Activated CD4-positive, alpha-beta memory T cell treated with anti-CD3 and anti-CD28 coated beads, Interleukin-2, amount 10 ng/mL, durations not matched to agents 7 days and 5 days (primary cell): Measurements from ENCODE around the gene CYB5D1. TPM values are rescaled to one million over a fixed set of nuclear protein-coding genes. Genes with fewer than 3 reads are reported as not detected.

ENCODE experiments used
- CTCF ChIA-PET: fragments of 350-600 bp; sonication (Branson Sonifier 250); formaldehyde crosslinking; loops from one replicate; lab custom pipeline; 2021; ENCODE audit warnings: antibody characterized with exemption, inconsistent platforms; lab: Charles Lee
- POLR2A ChIA-PET: fragments of 350-600 bp; sonication (Branson Sonifier 250); formaldehyde crosslinking; loops from one replicate; lab custom pipeline; 2021; ENCODE audit warnings: antibody characterized with exemption; lab: Charles Lee
- DNase-seq: peaks from one replicate; pipeline ENCODE4 v3.0.0-alpha.2; 2020
- H3K27ac Mint-ChIP-seq: one replicate; pipeline ENCODE4 v1.8.0; 2021; ENCODE audit warnings: mild to moderate bottlenecking, mixed read lengths
- H3K27me3 Mint-ChIP-seq: one replicate; pipeline ENCODE4 v1.8.0; 2021; ENCODE audit warnings: mixed read lengths
- H3K36me3 Mint-ChIP-seq: one replicate; pipeline ENCODE4 v1.8.0; 2021; ENCODE audit warnings: low read depth, mixed read lengths
- H3K4me1 Mint-ChIP-seq: one replicate; pipeline ENCODE4 v1.8.0; 2021; ENCODE audit warnings: mixed read lengths
- H3K4me3 Mint-ChIP-seq: one replicate; pipeline ENCODE4 v1.8.0; 2021; ENCODE audit warnings: mild to moderate bottlenecking, mixed read lengths
- H3K9me3 Mint-ChIP-seq: one replicate; pipeline ENCODE4 v1.8.0; 2021; ENCODE audit warnings: mixed read lengths
- total RNA-seq, 2 experiments: library from RNA; stranded (reverse); gene quantifications; one replicate each; pipeline ENCODE4 v1.2.3, GENCODE V29; 2021

Gene CYB5D1
- total RNA-seq, 2 experiments from 2014 or later: 5.3 to 7.5 TPM

DNA sequence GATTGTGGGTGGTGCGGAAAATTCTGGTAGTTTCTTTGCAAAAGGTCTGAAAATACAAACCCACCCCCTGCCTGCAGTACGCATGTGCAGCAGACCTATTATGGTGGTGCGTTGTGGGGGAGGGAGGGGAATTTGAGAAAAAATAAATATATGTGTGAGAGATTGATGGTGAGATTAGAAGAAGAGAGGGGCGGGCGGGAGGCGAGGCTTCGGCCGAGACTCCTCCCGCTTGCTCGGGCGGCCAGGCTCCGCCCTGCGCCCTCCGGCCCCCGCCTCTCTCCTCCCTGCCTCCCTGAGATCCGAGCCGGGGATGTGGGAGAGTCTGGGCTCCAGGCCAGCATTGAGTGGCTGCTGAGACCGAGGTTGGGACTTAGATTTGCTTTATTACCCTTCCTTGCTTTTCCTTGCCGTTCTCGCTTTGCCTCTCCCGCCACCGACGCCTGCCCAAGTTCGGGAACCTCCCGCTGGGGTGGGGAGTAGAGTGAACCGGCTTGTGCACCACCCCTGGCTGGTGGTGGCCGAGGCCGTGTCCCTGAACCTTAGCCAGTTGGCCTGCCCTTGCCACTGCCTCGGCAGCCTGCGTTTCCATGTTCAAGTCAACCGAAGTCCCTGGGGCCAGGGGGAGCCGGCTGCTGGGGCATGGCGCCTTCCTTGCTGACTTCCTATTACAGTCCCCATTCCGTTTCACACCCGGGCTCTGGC lies 29.8 kb downstream of the CYB5D1 start:
- Mint-ChIP-seq H3K4me3 (no peak overlapping the region), H3K36me3 (peaks cover 27% of the 10 kb centered on the region), H3K9me3 (no peaks in the 10 kb centered on the region), H3K27me3 (no peaks in the 10 kb centered on the region), H3K4me1 (peaks cover 3% of the 10 kb centered on the region), H3K27ac (no peak overlapping the region)
- DNase-seq: peak; percentile 91
- ChIA-PET CTCF (no interaction called here), POLR2A (interaction anchor here (1.0 to 1.5 kb wide), 2 partner anchors 31 to 44 kb away, joined by 3 read pairs; partner anchors contain the start of gene NAA38)

DNA sequence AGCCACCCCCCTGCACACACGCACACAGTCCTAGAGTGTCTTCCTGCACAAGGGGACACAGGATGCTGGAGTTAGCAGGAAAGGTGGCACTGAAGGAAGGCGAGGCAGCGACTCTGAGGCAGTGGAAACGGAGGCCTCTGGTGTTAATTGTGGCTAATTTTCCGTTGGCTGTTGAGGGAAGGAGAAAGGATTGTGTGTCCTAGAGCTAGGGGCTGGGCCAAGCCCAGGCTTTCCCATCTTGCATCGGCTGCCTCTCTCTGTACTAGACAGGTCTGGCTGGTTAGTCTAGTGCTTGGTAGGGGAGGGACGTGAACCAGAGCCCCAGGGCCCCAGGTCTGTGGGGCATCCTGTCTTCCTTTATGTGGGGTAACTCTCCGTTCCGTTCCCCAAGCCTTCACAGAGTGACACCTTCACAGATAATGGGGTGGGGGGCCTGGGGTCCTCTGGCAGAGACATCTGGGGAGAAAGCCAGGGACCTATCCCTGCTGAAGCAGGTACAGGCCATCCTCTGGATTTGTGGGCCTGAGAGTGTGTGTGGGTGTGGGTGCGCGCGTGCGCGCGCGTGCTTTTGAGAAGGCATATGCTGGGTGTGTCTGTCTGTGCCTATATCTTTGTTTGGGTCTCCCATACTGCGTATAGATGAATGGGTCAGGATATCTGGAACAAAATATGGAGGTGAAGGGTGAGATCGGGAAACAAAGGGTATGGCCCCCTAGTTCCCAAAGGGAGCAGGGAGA lies 30.5 kb downstream of the CYB5D1 start, which contains the start of gene CHD3:
CHD3 (plus strand) TSS at position 606 of the 737 bp plus-strand sequence. CDS start 212 bp downstream, outside the sequence.
- DNase-seq: peak; percentile 52
- ChIA-PET POLR2A (interaction anchor here (0.6 to 1.5 kb wide), 4 partner anchors 10 to 45 kb away, joined by 3 read pairs; partner anchors contain the start of genes NAA38 and RNF227), CTCF (no interaction called here)
- H3K9me3 Mint-ChIP-seq: no peaks in the 10 kb centered on the region
- H3K4me3 Mint-ChIP-seq: no peak within 1 kb of the TSS
- no peaks in the 10 kb centered on the region for H3K27me3 Mint-ChIP-seq
- H3K27ac Mint-ChIP-seq: no peak within 1 kb of the TSS
- peaks cover 30% of the 10 kb centered on the region for H3K36me3 Mint-ChIP-seq
- peaks cover 3% of the 10 kb centered on the region for H3K4me1 Mint-ChIP-seq

DNA sequence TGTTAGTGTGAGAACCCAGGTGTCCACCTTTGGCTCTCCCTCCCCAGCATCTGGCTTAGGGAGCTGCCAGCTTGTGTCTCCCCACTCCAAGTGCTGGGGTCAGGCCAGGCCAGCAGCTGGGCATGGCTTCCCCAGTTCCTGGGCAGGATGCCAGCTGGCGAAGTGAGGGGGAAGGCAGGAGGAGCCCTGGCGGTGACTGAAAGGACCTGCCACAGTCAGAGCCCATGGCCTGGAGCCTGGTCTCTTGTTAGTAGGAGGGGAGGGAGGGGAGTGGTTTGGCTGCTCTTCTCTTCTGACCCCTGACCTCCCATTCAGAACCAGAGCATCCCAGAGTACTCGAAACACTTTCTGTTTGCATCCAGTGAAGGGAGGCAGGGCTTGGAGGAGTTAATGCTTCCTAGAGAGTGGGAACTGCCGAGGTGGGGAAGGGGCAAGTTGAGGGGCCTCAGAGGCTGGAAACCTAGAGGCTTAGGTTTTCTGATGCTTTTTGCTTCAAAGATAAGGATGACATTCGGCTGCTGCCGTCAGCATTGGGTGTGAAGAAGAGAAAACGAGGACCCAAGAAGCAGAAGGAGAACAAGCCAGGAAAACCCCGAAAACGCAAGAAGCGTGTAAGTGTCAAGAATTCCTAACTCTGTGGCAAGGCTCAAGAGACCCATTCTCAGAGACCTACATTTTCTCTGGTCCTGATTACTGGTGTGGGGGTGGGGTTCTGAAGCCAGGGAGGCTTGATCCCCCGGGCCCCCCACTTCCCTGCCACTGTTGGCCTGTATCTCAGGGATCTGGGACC lies 31.6 kb downstream of the CYB5D1 start:
- DNase-seq: peak; percentile 33
- no peaks in the 10 kb centered on the region for H3K9me3 Mint-ChIP-seq
- H3K27me3 Mint-ChIP-seq: no peaks in the 10 kb centered on the region
- H3K4me1 Mint-ChIP-seq: peaks cover 2% of the 10 kb centered on the region
- H3K27ac Mint-ChIP-seq: no peak overlapping the region
- ChIA-PET CTCF (no interaction called here), POLR2A (interaction anchor here (0.9 to 1.5 kb wide), 2 partner anchors 26 to 32 kb away, joined by 3 read pairs; partner anchors contain the start of genes NAA38 and RNF227)
- H3K36me3 Mint-ChIP-seq: peaks cover 41% of the 10 kb centered on the region
- H3K4me3 Mint-ChIP-seq: no peak overlapping the region

DNA sequence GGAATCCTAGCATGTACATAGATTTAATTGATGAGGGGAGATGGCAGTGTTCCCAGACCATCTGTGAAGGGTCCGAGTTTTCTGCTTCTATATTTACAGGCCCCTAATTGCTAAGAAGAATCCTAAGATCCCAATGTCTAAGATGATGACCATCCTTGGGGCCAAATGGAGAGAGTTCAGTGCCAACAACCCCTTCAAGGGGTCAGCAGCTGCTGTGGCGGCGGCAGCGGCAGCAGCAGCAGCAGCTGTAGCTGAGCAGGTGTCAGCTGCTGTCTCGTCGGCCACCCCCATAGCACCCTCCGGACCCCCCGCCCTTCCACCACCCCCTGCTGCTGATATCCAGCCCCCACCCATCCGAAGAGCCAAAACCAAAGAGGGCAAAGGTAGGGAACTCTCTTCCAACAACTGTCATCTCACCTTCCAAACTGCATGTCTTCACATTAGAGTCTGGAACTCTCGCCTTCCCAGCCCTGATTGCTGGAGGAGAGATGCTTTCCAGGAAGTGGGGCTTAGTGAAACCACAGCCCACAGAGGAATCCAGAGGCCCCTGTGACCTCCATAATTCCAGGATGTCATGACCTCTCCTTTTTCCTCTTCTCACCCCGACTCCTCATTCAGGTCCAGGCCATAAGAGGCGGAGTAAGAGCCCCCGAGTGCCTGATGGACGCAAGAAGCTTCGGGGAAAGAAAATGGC lies 35.5 kb downstream of the CYB5D1 start:
- no peaks in the 10 kb centered on the region for H3K27me3 Mint-ChIP-seq
- ChIA-PET CTCF (no interaction called here), POLR2A (no interaction called here)
- H3K9me3 Mint-ChIP-seq: no peaks in the 10 kb centered on the region
- H3K4me1 Mint-ChIP-seq: peaks cover 5% of the 10 kb centered on the region
- peaks cover 74% of the 10 kb centered on the region for H3K36me3 Mint-ChIP-seq
- no peak overlapping the region for H3K27ac Mint-ChIP-seq
- no peak for DNase-seq
- no peak overlapping the region for H3K4me3 Mint-ChIP-seq

DNA sequence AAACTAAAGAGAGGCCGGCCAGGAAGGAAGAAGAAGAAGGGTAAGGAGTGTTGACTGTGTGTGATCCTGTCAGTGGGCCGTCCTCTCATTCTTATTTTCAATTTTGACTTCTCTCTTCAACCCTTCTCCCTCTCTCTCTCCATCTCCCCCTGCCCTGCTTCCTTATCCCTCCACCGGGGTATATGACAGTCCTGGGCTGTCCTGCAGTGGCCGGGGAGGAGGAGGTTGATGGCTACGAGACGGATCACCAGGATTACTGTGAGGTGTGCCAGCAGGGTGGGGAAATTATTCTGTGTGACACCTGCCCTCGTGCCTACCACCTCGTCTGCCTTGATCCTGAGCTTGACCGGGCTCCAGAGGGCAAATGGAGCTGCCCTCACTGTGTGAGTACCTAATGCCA lies 36.4 kb downstream of the CYB5D1 start:
- no peak for DNase-seq
- ChIA-PET POLR2A (no interaction called here), CTCF (no interaction called here)
- H3K27me3 Mint-ChIP-seq: no peaks in the 10 kb centered on the region
- H3K27ac Mint-ChIP-seq: no peak overlapping the region
- no peak overlapping the region for H3K4me3 Mint-ChIP-seq
- H3K4me1 Mint-ChIP-seq: peaks cover 5% of the 10 kb centered on the region
- H3K36me3 Mint-ChIP-seq: peaks cover 82% of the 10 kb centered on the region
- no peaks in the 10 kb centered on the region for H3K9me3 Mint-ChIP-seq

DNA sequence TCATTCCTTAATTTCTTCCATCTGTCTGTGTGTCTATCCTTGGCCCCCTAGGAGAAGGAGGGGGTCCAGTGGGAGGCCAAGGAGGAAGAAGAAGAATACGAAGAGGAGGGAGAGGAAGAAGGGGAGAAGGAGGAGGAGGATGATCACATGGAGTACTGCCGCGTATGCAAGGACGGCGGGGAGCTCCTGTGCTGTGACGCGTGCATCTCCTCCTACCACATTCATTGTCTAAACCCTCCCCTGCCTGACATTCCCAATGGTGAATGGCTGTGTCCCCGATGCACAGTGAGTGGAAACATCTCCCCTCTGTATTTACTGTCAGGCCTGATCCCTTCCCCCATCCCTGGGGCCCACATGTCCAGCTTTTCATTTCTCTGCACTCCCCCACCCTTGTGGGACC lies 37.1 kb downstream of the CYB5D1 start:
- no peaks in the 10 kb centered on the region for H3K27me3 Mint-ChIP-seq
- H3K4me3 Mint-ChIP-seq: no peak overlapping the region
- peaks cover 83% of the 10 kb centered on the region for H3K36me3 Mint-ChIP-seq
- H3K9me3 Mint-ChIP-seq: no peaks in the 10 kb centered on the region
- H3K4me1 Mint-ChIP-seq: peaks cover 5% of the 10 kb centered on the region
- ChIA-PET POLR2A (no interaction called here), CTCF (interaction anchor here (1.2 kb wide), 1 partner anchor 96 kb away, joined by 3 read pairs; no protein-coding TSS in a partner anchor)
- H3K27ac Mint-ChIP-seq: peak overlapping the region; percentile 32
- DNase-seq: no peak

DNA sequence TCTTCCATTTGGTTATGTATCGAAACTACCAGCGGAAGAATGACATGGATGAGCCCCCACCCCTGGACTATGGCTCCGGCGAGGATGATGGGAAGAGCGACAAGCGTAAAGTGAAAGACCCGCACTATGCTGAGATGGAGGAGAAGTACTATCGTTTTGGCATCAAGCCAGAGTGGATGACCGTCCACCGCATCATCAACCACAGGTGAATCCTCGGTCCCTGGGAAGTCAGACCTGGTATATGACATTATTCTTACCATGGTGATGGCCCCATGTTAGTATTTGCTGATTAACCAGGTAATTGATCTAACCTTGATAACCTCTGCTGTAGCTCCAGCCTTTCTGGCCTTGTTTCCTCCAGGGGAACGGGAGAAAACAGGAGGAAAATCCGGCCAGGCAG lies 39.3 kb downstream of the CYB5D1 start:
- ChIA-PET CTCF (interaction anchor here (1.1 to 2.5 kb wide), 4 partner anchors 34 to 144 kb away, joined by 3 to 13 read pairs (median 6); partner anchors contain the start of gene NAA38), POLR2A (no interaction called here)
- H3K4me1 Mint-ChIP-seq: peaks cover 5% of the 10 kb centered on the region
- peaks cover 84% of the 10 kb centered on the region for H3K36me3 Mint-ChIP-seq
- no peak overlapping the region for H3K27ac Mint-ChIP-seq
- DNase-seq: no peak
- no peaks in the 10 kb centered on the region for H3K9me3 Mint-ChIP-seq
- no peak overlapping the region for H3K4me3 Mint-ChIP-seq
- H3K27me3 Mint-ChIP-seq: no peaks in the 10 kb centered on the region

DNA sequence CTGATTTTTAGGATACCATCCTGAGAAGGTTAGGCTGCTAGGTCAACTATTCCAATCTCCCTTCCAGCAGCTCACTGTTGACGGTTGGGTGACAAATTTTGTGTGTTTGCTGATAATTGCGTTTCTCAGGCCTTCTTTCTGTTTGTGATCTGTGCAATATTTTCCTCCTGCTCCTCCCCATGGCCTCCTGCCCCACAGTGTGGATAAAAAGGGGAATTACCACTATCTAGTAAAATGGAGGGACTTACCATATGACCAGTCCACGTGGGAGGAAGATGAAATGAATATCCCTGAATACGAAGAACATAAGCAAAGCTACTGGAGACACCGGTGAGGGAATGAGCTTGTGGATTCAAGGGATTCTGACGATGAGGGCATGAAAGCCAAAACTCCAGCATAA lies 40.0 kb downstream of the CYB5D1 start:
- H3K36me3 Mint-ChIP-seq: peaks cover 88% of the 10 kb centered on the region
- no peak for DNase-seq
- POLR2A ChIA-PET: interaction anchor here (1.1 to 1.2 kb wide), 2 partner anchors 9 to 12 kb away, joined by 3 read pairs; partner anchors contain the start of gene CHD3
- no peak overlapping the region for H3K4me3 Mint-ChIP-seq
- no peaks in the 10 kb centered on the region for H3K9me3 Mint-ChIP-seq
- CTCF ChIA-PET: interaction anchor here (0.6 to 2.5 kb wide), 6 partner anchors 23 to 143 kb away, joined by 3 to 13 read pairs (median 4); partner anchors contain the start of gene NAA38
- peaks cover 5% of the 10 kb centered on the region for H3K4me1 Mint-ChIP-seq
- H3K27ac Mint-ChIP-seq: no peak overlapping the region
- no peaks in the 10 kb centered on the region for H3K27me3 Mint-ChIP-seq

DNA sequence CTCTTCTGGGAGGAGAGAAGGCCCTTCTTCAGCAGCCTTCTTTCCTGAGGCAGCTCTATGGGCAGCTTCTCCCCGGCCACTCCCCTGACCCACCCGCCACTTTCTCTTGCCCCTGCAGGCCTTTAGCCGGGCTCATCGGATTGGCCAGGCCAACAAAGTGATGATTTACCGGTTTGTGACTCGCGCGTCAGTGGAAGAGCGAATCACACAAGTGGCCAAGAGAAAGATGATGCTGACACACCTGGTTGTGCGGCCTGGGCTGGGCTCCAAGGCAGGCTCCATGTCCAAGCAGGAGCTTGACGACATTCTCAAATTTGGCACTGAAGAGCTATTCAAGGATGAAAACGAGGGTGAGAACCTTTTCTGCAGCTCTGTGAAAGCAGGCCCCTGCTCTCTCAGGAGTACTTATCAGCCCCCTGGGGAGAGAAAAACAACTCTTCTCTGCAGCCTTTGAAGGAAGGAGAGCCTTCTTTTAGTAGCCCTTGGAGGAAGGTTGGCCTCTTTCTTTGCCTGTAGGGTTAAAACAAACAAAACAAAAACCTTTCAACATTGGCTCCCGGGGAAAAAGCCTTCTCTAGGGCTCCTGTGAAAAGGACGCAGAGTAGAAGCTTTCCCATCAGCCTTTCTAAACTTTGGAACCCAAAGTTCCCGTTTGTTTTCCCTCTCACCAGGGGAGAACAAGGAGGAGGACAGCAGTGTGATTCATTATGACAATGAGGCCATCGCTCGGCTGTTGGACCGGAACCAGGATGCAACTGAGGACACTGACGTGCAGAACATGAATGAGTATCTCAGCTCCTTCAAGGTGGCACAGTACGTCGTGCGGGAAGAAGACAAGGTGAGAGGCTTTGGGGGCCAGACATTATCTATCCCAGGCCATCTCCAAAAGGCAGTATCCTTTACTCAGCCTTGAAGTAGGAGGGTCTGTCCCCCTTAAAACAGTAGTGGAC lies 45.6 kb downstream of the CYB5D1 start:
- no peak overlapping the region for H3K4me3 Mint-ChIP-seq
- H3K4me1 Mint-ChIP-seq: no peaks in the 10 kb centered on the region
- H3K9me3 Mint-ChIP-seq: no peaks in the 10 kb centered on the region
- no peak overlapping the region for H3K27ac Mint-ChIP-seq
- no peak for DNase-seq
- ChIA-PET CTCF (interaction anchor here (1.5 to 1.7 kb wide), 2 partner anchors 10 to 86 kb away, joined by 3 to 6 read pairs; no protein-coding TSS in a partner anchor), POLR2A (no interaction called here)
- H3K27me3 Mint-ChIP-seq: no peaks in the 10 kb centered on the region
- peaks cover 91% of the 10 kb centered on the region for H3K36me3 Mint-ChIP-seq

DNA sequence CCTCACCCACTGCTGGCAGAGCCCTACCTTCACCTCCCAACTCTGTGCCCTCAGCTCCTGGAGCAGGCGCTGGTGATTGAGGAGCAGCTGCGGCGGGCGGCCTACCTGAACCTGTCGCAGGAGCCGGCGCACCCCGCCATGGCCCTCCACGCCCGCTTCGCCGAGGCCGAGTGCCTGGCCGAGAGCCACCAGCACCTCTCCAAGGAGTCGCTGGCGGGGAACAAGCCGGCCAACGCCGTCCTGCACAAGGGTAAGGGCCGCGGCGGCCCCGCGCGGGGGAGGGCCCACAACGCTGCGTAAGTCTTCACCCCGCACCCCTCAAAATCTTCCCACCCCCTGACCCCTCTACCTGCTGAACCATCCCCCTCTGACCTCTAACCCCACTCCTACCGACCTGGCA lies 51.3 kb downstream of the CYB5D1 start:
- peaks cover 12% of the 10 kb centered on the region for H3K4me1 Mint-ChIP-seq
- ChIA-PET POLR2A (no interaction called here), CTCF (no interaction called here)
- no peak overlapping the region for H3K4me3 Mint-ChIP-seq
- H3K27me3 Mint-ChIP-seq: no peaks in the 10 kb centered on the region
- H3K36me3 Mint-ChIP-seq: peaks cover 75% of the 10 kb centered on the region
- DNase-seq: no peak
- H3K27ac Mint-ChIP-seq: no peak overlapping the region
- no peaks in the 10 kb centered on the region for H3K9me3 Mint-ChIP-seq

DNA sequence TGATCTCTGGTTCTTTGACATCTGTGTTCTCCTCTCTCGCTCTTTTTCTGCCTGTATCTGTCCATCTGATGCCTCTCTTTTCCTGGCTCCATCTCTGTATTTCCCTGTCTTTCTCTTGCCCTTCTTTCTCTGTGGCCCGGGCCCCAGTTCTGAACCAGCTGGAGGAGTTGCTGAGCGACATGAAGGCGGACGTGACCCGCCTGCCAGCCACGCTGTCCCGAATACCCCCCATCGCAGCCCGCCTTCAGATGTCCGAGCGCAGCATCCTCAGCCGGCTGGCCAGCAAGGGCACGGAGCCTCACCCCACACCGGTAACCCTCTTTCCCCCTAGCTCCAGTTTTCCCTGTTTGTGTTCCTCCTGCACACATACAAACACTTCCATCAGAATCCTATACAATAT lies 52.5 kb downstream of the CYB5D1 start:
- Mint-ChIP-seq H3K27ac (no peak overlapping the region), H3K36me3 (peaks cover 65% of the 10 kb centered on the region), H3K9me3 (no peaks in the 10 kb centered on the region), H3K4me1 (peaks cover 21% of the 10 kb centered on the region), H3K4me3 (no peak overlapping the region), H3K27me3 (no peaks in the 10 kb centered on the region)
- DNase-seq: no peak
- POLR2A ChIA-PET: no interaction called here
- CTCF ChIA-PET: interaction anchor here (4.7 kb wide), 1 partner anchor 78 kb away, joined by 104 read pairs; no protein-coding TSS in a partner anchor
